SK-N-SH treated with all-trans-retinoic acid at 6 μM for 48 hours (cell line): Measurements from ENCODE around the gene CDH16.

Experiments used
- ATAC-seq: fragments of 200-7000 bp; cut with Tn5 transposase; 3 replicates; pipeline ENCODE4 v1.9.1; 2020; ENCODE audit warnings: mild to moderate bottlenecking, moderate library complexity
- CSDC2 ChIP-seq: fragments of 250-450 bp; sonication (Bioruptor Pico); IDR thresholded peaks from 2 replicates; pipeline ENCODE4 v1.5.0; 2020; ENCODE audit warnings: mild to moderate bottlenecking, moderate library complexity
- CSRNP3 ChIP-seq: fragments of 250-450 bp; sonication (Bioruptor Pico); IDR thresholded peaks from 2 replicates; pipeline ENCODE4 v1.5.1; 2021; ENCODE audit warnings: mild to moderate bottlenecking, moderate library complexity
- ESRRG ChIP-seq: fragments of 250-450 bp; sonication (Bioruptor Pico); IDR thresholded peaks from 2 replicates; pipeline ENCODE4 v1.6.1; 2021; ENCODE audit warnings: mild to moderate bottlenecking
- GLIS3 ChIP-seq: fragments of 250-450 bp; sonication (Bioruptor Pico); IDR thresholded peaks from 2 replicates; pipeline ENCODE4 v1.5.0; 2020; ENCODE audit warnings: mild to moderate bottlenecking, moderate library complexity
- OSR1 ChIP-seq: fragments of 250-450 bp; sonication (Bioruptor Pico); IDR thresholded peaks from 2 replicates; pipeline ENCODE4 v1.8.0; 2022; ENCODE audit warnings: moderate library complexity, mild to moderate bottlenecking, inconsistent platforms
- PATZ1 ChIP-seq: fragments of 250-450 bp; sonication (Bioruptor Pico); IDR thresholded peaks from 2 replicates; pipeline ENCODE4 v1.8.0; 2020; ENCODE audit warnings: mild to moderate bottlenecking, moderate library complexity, borderline replicate concordance
- POU6F1 ChIP-seq: fragments of 250-450 bp; sonication (Bioruptor Pico); IDR thresholded peaks from 2 replicates; pipeline ENCODE4 v1.8.0; 2021; ENCODE audit warnings: low read depth, mild to moderate bottlenecking, moderate library complexity, borderline replicate concordance
- RARB ChIP-seq: fragments of 250-450 bp; sonication (Bioruptor Pico); IDR thresholded peaks from 2 replicates; pipeline ENCODE4 v1.8.0; 2021; ENCODE audit warnings: mild to moderate bottlenecking, moderate library complexity
- TCF4 ChIP-seq: fragments of 250-450 bp; sonication (Bioruptor Pico); IDR thresholded peaks from 2 replicates; pipeline ENCODE4 v1.8.0; 2021; ENCODE audit warnings: mild to moderate bottlenecking, moderate library complexity, borderline replicate concordance
- TOX ChIP-seq: fragments of 250-450 bp; sonication (Bioruptor Pico); IDR thresholded peaks from 2 replicates; pipeline ENCODE4 v1.8.0; 2021; ENCODE audit warnings: mild to moderate bottlenecking, moderate library complexity, borderline replicate concordance
- TSHZ2 ChIP-seq: fragments of 250-450 bp; sonication (Bioruptor Pico); IDR thresholded peaks from 2 replicates; pipeline ENCODE4 v1.5.0; 2020; ENCODE audit warnings: mild to moderate bottlenecking, moderate library complexity
- ZC3H10 ChIP-seq: fragments of 250-450 bp; sonication (Bioruptor Pico); IDR thresholded peaks from 2 replicates; pipeline ENCODE4 v1.5.1; 2021; ENCODE audit warnings: mild to moderate bottlenecking, moderate library complexity
- ZFP3 ChIP-seq: fragments of 250-450 bp; sonication (Bioruptor Pico); IDR thresholded peaks from 2 replicates; pipeline ENCODE4 v1.5.0; 2020; ENCODE audit warnings: mild to moderate bottlenecking, moderate library complexity
- ZFP30 ChIP-seq: fragments of 450-650 bp; formaldehyde crosslinking; IDR thresholded peaks from 2 replicates; pipeline ENCODE4 v1.5.0; 2022; ENCODE audit warnings: mild to moderate bottlenecking, moderate library complexity
- ZNF565 ChIP-seq: fragments of 450-650 bp; formaldehyde crosslinking; conservative IDR thresholded peaks from 2 replicates; pipeline ENCODE4 v1.5.0; 2020; ENCODE audit warnings: low read depth, mild to moderate bottlenecking, moderate library complexity
- ZNF8 ChIP-seq: fragments of 450-650 bp; formaldehyde crosslinking; IDR thresholded peaks from 2 replicates; pipeline ENCODE4 v1.5.0; 2020; ENCODE audit warnings: mild to moderate bottlenecking, moderate library complexity

The CDH16 gene

GRCh38 chr16:66880288-66881013 lies 38.2 kb downstream of the CDH16 start, which contains the start of gene PDP2:
TSS of gene PDP2 (plus strand) at chr16:66880515. CDS start at chr16:66884285, 3,770 bp downstream.
- no peak for TF ChIP-seq ZNF565
- ATAC-seq: peak; percentile 99

GRCh38 chr16:66878067-66878466 lies 40.6 kb downstream of the CDH16 start:
- TF ChIP-seq CSDC2 (no peak), RARB (CRISPR knock-in tag) (no peak), PATZ1 (CRISPR knock-in tag) (no peak), ZFP30 (CRISPR knock-in tag) (no peak), ZFP3 (no peak), ESRRG (no peak), CSRNP3 (CRISPR knock-in tag) (no peak), GLIS3 (no peak), TSHZ2 (CRISPR knock-in tag) (no peak)
- no peak for ATAC-seq

- no peak; the same call in 2 of the 3 replicates for ATAC-seq
- TF ChIP-seq ESRRG (no peak), ZC3H10 (CRISPR knock-in tag) (no peak), TCF4 (CRISPR knock-in tag) (no peak), TOX (no peak), ZNF565 (no peak), PATZ1 (CRISPR knock-in tag) (no peak), CSRNP3 (CRISPR knock-in tag) (no peak), POU6F1 (CRISPR knock-in tag) (no peak), OSR1 (CRISPR knock-in tag) (no peak), GLIS3 (no peak), TSHZ2 (CRISPR knock-in tag) (no peak), ZNF8 (no peak), ZFP3 (no peak)
Measured at GRCh38 chr16:66874079-66874775, 44.5 kb downstream of the CDH16 start.
